NCI-H2107 (cell line): ENCODE results near the gene MYMX.

Experiments used
- DNase-seq: peaks from one replicate; lab custom pipeline; 2025; lab: John Stamatoyannopoulos, UW

Gene MYMX

DNA sequence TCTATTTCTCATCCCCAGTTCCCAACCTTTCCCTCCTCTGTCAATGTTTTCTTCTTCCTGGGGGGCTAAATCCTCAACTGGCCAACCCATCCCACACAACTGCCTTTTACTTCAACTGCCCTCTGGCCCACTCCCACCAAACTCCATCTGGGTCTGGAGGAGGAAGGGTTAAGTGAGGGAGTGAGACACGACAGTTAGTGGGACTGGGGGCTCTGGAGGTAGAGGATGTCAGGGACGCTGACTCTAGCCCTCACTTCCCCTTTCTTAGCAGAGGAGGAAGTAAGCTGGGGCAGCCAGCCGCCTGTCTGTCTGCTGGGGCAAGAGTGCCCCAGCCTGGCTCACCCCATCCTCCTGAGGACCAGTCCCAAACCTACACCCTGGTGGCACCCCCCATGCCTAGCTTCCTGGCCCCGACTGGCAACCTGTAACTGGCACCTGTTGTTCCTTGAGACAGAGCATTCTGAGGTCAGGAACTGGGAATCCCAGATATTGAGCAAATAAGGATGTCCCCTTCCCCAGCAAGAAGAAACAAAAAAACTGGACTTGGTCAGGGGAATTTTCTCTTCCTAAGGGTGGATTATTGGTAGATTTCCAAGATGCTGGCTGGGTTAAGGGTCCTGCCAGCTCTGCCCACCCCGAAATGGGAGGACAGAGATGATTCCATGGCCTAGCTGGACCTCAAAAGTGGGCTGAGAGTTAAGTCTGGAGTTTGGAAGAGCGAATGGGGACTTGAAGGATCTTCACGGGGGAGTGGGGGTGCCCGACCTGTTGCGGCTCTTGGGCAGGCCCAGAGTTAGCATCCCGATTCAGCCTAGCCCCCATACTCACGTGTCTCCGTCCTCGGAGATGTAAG lies 47.7 kb downstream of the MYMX start:
- DNase-seq, result no peak

DNA sequence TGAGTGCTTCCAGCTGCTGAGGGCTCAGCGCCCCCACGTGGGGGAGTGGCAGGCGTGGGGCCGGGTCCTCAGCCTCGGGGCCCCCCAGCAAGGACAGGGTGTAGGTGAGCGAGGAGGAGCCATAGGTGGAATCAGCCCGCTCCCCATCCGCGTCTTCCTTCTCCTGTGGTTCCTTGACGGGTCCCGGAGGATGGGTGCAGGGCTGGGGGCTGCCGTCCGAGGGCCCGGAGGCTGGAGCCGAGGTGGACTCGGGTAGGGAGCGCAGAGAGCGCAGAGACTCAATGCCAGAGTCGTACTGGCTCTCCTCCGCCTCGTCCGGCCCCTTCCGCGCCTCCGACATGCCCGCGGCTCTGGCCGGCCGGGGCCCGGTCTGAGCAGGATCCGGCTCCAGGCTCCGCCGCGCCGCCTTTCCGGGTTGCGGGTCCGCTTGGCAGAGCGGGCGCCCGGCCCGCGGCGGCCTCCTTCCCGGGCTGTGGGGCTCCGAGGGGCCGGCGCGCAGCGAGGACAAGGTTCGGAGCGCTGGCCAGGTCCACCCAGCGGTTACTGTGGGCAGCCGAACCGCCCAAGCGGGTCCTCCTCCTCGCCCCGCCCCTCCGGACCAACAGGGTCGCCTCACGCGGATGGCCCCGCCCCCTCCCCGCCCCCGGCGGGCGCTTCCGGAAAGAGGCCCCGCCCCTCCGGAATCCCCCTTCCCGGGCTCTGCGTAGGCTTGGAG lies 48.4 kb downstream of the MYMX start, which contains the start of gene NFKBIE:
TSS of gene NFKBIE (minus strand) at position 545 of the 715 bp plus-strand sequence. CDS start at position 340, 205 bp downstream.
- DNase-seq, result no peak

DNA sequence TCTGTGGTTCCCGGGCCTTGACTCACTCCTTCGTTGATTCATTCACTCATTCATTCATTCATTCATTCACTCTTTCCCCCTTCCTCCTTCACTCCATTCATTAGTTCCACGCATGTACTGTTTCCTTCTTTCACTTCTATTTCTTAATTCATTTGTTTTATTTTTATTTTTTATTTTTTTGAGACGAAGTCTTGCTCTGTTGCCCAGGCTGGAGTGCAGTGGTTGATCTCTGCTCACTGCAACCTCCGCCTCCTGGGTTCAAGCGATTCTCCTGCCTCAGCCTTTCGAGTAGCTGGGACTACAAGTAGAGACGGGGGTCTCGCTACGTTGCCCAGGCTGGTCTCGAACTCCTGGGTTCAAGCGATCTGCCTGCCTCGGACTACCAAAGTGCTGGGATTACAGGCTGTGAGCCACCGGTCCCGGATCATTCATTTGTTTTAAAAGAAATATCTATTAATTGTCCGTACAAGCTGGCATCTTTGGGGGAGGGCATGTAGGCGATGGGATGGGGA lies 49.1 kb downstream of the MYMX start:
- no peak for DNase-seq

DNA sequence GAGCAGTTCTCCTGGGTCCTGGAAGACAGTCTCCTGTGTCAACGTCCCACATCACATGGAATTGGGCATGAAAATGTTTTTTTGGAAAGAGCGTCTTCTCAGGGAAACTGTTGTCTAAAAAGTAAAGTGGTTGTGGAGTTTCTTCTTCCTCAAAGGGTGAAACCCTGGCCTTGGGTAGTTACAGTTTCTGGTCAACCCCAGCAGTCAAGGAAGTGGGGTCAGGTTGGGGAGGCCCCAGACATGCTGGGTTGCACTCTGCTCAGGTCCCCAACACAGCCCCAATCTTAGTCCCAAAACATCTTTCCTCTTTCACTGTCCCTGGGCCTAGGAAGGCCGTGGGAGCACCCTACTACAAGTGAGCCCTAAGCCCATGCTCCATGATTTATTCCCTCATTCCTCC lies 49.6 kb downstream of the MYMX start:
- no peak for DNase-seq

DNA sequence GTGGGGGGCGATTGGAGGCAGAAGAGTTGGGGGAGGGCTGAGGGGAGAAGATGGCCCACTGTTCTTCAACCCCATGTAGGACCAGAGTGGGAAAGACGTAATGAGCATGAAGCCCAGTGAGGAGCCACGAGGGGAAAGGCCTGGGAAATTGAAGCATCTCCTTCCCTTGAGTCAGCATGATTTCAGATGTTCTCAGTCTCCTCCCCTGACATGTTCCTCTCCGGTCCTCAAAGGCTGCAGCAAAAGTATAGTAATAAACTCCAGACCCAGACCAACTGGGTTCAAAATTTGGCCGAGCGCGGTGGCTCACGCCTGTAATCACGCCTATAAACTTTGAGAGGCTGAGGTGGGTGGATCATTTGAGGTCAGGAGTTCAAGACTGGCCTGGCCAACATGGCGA lies 50.5 kb downstream of the MYMX start:
- no peak for DNase-seq
